ENCODE results near the gene RAB21. TPM values are rescaled to one million over a fixed set of nuclear protein-coding genes. Genes with fewer than 3 reads are reported as not detected.

The RAB21 gene
- total and polyA plus RNA-seq, 4 donors, result 5.5 to 15.0 (median 10.0) TPM

GRCh38 chr12:71744522-71745300 lies 10.0 kb upstream of the RAB21 start:
- no peak overlapping the region for H3K4me3 ChIP-seq (ENCODE audit: low read depth in 1 of 3, low read length in 3 of 3)
- H3K9me3 ChIP-seq (ENCODE audit: control insufficient read depth in 4 of 4, low read length in 3 of 4), result no peaks in the 10 kb centered on the region
- H3K36me3 ChIP-seq (ENCODE audit: control insufficient read depth in 4 of 4, insufficient read depth in 3 of 4, low read depth in 1 of 4, low read length in 3 of 4), result no peaks in the 10 kb centered on the region
- TF ChIP-seq HNF4G (IDR thresholded peaks at IDR 0.05), result no peak
- no peak for TF ChIP-seq GABPA (IDR thresholded peaks at IDR 0.05 in 1 of 2, conservative IDR thresholded peaks at IDR 0.05 in 1 of 2)
- TF ChIP-seq RXRA (IDR thresholded peaks at IDR 0.05), result no peak
- TF ChIP-seq NR2F2 (IDR thresholded peaks at IDR 0.05), result no peak
- TF ChIP-seq SP1 (IDR thresholded peaks at IDR 0.05), result no peak
- TF ChIP-seq, protein P1, sequence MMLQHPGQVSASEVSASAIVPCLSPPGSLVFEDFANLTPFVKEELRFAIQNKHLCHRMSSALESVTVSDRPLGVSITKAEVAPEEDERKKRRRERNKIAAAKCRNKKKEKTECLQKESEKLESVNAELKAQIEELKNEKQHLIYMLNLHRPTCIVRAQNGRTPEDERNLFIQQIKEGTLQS (IDR thresholded peaks at IDR 0.05), result no peak
- DNase-seq (ENCODE audit: low spot score), result no peak
- H3K27ac ChIP-seq (ENCODE audit: low read depth in 1 of 2, low read length in 2 of 2), result no peak overlapping the region
- no peaks in the 10 kb centered on the region for H3K4me1 ChIP-seq (ENCODE audit: control insufficient read depth in 4 of 4, insufficient read depth in 4 of 4, low read length in 3 of 4)
- H3K9ac ChIP-seq (ENCODE audit: low read depth in 1 of 2, low read length in 2 of 2), result no peak overlapping the region
- WGBS, result 91% methylated on average over 5 of the region's 5 CpGs
- H3K27me3 ChIP-seq (ENCODE audit: control insufficient read depth in 4 of 4, insufficient read depth in 4 of 4, low read length in 3 of 4), result no peaks in the 10 kb centered on the region

DNA sequence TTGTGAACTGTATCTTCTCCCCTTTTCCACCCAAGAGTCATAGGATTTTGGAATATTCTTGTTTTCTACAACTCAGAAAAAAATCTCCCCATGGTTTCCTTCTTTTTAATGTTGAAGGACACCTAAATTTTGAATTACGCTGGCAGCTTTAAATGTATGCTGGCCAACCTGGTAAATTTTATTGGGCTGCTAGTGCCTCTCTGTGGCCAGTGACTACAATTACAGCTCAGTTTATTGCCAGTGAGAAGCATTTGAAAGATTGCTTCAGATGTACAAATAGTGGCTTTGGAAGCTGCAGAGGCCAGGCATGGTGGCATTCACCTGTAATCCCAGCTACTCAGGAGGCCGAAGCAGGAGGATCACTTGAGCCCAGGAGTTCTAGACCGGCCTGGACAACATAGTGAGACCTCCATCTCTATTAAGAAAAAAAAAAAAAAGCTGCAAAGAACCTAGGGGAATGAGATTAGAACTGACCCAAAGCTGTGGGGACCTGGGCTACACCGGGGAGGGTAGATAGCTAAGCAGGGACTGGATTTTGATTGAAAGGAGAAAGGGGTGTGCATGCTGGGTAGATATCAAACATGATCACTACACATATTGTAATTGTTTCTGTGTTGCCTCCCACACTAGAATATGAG lies 7.6 kb upstream of the RAB21 start:
- Histone ChIP-seq H3K4me3 (ENCODE audit: low read depth in 1 of 3, low read length in 3 of 3) (no peak overlapping the region), H3K27me3 (ENCODE audit: control insufficient read depth in 4 of 4, insufficient read depth in 4 of 4, low read length in 3 of 4) (no peaks in the 10 kb centered on the region), H3K9ac (ENCODE audit: low read depth in 1 of 2, low read length in 2 of 2) (no peak overlapping the region), H3K27ac (ENCODE audit: low read depth in 1 of 2, low read length in 2 of 2) (no peak overlapping the region), H3K9me3 (ENCODE audit: control insufficient read depth in 4 of 4, low read length in 3 of 4) (no peaks in the 10 kb centered on the region), H3K36me3 (ENCODE audit: control insufficient read depth in 4 of 4, insufficient read depth in 3 of 4, low read depth in 1 of 4, low read length in 3 of 4) (no peaks in the 10 kb centered on the region), H3K4me1 (ENCODE audit: control insufficient read depth in 4 of 4, insufficient read depth in 4 of 4, low read length in 3 of 4) (no peaks in the 10 kb centered on the region)
- WGBS, result 28% methylated on average over 4 of the region's 4 CpGs
- DNase-seq (ENCODE audit: low spot score), result peak; percentile 47
- TF ChIP-seq HNF4A (conservative IDR thresholded peaks at IDR 0.05) (peak in 1 of 2 donors; percentile 5), RAD21 (IDR thresholded peaks at IDR 0.05) (peak; percentile 95 to 96)
- TF ChIP-seq, protein P2, sequence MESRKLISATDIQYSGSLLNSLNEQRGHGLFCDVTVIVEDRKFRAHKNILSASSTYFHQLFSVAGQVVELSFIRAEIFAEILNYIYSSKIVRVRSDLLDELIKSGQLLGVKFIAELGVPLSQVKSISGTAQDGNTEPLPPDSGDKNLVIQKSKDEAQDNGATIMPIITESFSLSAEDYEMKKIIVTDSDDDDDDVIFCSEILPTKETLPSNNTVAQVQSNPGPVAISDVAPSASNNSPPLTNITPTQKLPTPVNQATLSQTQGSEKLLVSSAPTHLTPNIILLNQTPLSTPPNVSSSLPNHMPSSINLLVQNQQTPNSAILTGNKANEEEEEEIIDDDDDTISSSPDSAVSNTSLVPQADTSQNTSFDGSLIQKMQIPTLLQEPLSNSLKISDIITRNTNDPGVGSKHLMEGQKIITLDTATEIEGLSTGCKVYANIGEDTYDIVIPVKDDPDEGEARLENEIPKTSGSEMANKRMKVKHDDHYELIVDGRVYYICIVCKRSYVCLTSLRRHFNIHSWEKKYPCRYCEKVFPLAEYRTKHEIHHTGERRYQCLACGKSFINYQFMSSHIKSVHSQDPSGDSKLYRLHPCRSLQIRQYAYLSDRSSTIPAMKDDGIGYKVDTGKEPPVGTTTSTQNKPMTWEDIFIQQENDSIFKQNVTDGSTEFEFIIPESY (IDR thresholded peaks at IDR 0.05), result no peak
- TF ChIP-seq, protein P3, sequence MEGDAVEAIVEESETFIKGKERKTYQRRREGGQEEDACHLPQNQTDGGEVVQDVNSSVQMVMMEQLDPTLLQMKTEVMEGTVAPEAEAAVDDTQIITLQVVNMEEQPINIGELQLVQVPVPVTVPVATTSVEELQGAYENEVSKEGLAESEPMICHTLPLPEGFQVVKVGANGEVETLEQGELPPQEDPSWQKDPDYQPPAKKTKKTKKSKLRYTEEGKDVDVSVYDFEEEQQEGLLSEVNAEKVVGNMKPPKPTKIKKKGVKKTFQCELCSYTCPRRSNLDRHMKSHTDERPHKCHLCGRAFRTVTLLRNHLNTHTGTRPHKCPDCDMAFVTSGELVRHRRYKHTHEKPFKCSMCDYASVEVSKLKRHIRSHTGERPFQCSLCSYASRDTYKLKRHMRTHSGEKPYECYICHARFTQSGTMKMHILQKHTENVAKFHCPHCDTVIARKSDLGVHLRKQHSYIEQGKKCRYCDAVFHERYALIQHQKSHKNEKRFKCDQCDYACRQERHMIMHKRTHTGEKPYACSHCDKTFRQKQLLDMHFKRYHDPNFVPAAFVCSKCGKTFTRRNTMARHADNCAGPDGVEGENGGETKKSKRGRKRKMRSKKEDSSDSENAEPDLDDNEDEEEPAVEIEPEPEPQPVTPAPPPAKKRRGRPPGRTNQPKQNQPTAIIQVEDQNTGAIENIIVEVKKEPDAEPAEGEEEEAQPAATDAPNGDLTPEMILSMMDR (IDR thresholded peaks at IDR 0.05; ENCODE audit: low read depth, low read length, missing input control), result peak; percentile 87

GRCh38 chr12:71748081-71748850 lies 6.4 kb upstream of the RAB21 start:
- H3K27me3 ChIP-seq (ENCODE audit: control insufficient read depth in 4 of 4, insufficient read depth in 4 of 4, low read length in 3 of 4), result no peaks in the 10 kb centered on the region
- no peak for DNase-seq (ENCODE audit: low spot score)
- H3K27ac ChIP-seq (ENCODE audit: low read depth in 1 of 2, low read length in 2 of 2), result no peak overlapping the region
- H3K9me3 ChIP-seq (ENCODE audit: control insufficient read depth in 4 of 4, low read length in 3 of 4), result no peaks in the 10 kb centered on the region
- H3K36me3 ChIP-seq (ENCODE audit: control insufficient read depth in 4 of 4, insufficient read depth in 3 of 4, low read depth in 1 of 4, low read length in 3 of 4), result no peaks in the 10 kb centered on the region
- no peaks in the 10 kb centered on the region for H3K4me1 ChIP-seq (ENCODE audit: control insufficient read depth in 4 of 4, insufficient read depth in 4 of 4, low read length in 3 of 4)
- no peak overlapping the region for H3K9ac ChIP-seq (ENCODE audit: low read depth in 1 of 2, low read length in 2 of 2)
- WGBS, result 73% methylated on average over 5 of the region's 5 CpGs
- no peak overlapping the region for H3K4me3 ChIP-seq (ENCODE audit: low read depth in 1 of 3, low read length in 3 of 3)
- TF ChIP-seq, protein P1 (IDR thresholded peaks at IDR 0.05), result no peak
- TF ChIP-seq NR2F2 (IDR thresholded peaks at IDR 0.05), result no peak
- TF ChIP-seq HNF4G (IDR thresholded peaks at IDR 0.05), result no peak
- TF ChIP-seq TAF1 (conservative IDR thresholded peaks at IDR 0.05), result no peak
- TF ChIP-seq, protein P4, sequence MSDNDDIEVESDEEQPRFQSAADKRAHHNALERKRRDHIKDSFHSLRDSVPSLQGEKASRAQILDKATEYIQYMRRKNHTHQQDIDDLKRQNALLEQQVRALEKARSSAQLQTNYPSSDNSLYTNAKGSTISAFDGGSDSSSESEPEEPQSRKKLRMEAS (IDR thresholded peaks at IDR 0.05), result no peak
- TF ChIP-seq, protein P2 (IDR thresholded peaks at IDR 0.05), result no peak
- no peak for TF ChIP-seq EGR1 (IDR thresholded peaks at IDR 0.05; ENCODE audit: low read depth in 2 of 2)
- TF ChIP-seq JUND (IDR thresholded peaks at IDR 0.05), result no peak
- TF ChIP-seq GABPA (IDR thresholded peaks at IDR 0.05 in 1 of 2, conservative IDR thresholded peaks at IDR 0.05 in 1 of 2), result no peak
